Activated CD8-positive, alpha-beta memory T cell treated with anti-CD3 and anti-CD28 coated beads, Interleukin-2, amount 50 U/mL, for 48 hours (primary cell): ENCODE measurements around the gene SUCLA2.
"Not testable (repeated sequence)": the region's sequence is repeated elsewhere in the genome, so short reads cannot be mapped to it uniquely, and the experiment has no call there.

Source experiments
- DNase-seq: peaks from one replicate; pipeline ENCODE4 v3.0.0-alpha.2; 2020

The SUCLA2 gene

GRCh38 chr13:48001114-48001881 is at the start of gene SUCLA2:
SUCLA2 (minus strand) TSS chr13:48001273; CDS start chr13:48001269, 4 bp downstream.
- peak; percentile 96 for DNase-seq

- DNase-seq, result no peak
Measured at GRCh38 chr13:48050550-48050949, 49.5 kb upstream of the SUCLA2 start.

- DNase-seq, result no peak
Measured at GRCh38 chr13:48043789-48044503, 42.9 kb upstream of the SUCLA2 start.

GRCh38 chr13:48042894-48043293 is 41.8 kb upstream of the SUCLA2 start:
- no peak for DNase-seq

- DNase-seq, result no peak
Measured at GRCh38 chr13:48040896-48041295, 39.8 kb upstream of the SUCLA2 start.

- DNase-seq, result no peak
Measured at GRCh38 chr13:48040049-48040448, 39.0 kb upstream of the SUCLA2 start.

- no peak for DNase-seq
Measured at GRCh38 chr13:48038761-48039160, 37.7 kb upstream of the SUCLA2 start.

GRCh38 chr13:48037346-48038173 is 36.5 kb upstream of the SUCLA2 start, which contains the start of gene NUDT15:
NUDT15 (plus strand) TSS chr13:48037726; CDS start chr13:48037747, 21 bp downstream.
- peak; percentile 98 for DNase-seq

- DNase-seq, result no peak
Measured at GRCh38 chr13:48029859-48030258, 28.8 kb upstream of the SUCLA2 start.

- DNase-seq, result no peak
Measured at GRCh38 chr13:48028066-48028465, 27.0 kb upstream of the SUCLA2 start.

- DNase-seq, result no peak
Measured at GRCh38 chr13:48019796-48020195, 18.7 kb upstream of the SUCLA2 start.

- no peak for DNase-seq
Measured at GRCh38 chr13:48018637-48019036, 17.6 kb upstream of the SUCLA2 start.

- DNase-seq, result no peak
Measured at GRCh38 chr13:48014359-48014758, 13.3 kb upstream of the SUCLA2 start.

GRCh38 chr13:48012668-48013067 is 11.6 kb upstream of the SUCLA2 start:
- DNase-seq, result no peak

GRCh38 chr13:48010698-48011097 is 9.6 kb upstream of the SUCLA2 start:
- no peak for DNase-seq

GRCh38 chr13:48009284-48009683 is 8.2 kb upstream of the SUCLA2 start:
- DNase-seq, result no peak

GRCh38 chr13:48006396-48006795 is 5.3 kb upstream of the SUCLA2 start:
- DNase-seq, result no peak

- no peak for DNase-seq
Measured at GRCh38 chr13:48004201-48004600, 3.1 kb upstream of the SUCLA2 start.

- not testable (repeated sequence) for DNase-seq
Measured at GRCh38 chr13:48001999-48002398, 926 bp upstream of the SUCLA2 start.

GRCh38 chr13:48000559-48001113 is 437 bp downstream of the SUCLA2 start:
- DNase-seq, result no peak

GRCh38 chr13:47999973-48000372 is 1.1 kb downstream of the SUCLA2 start:
- DNase-seq, result no peak

- no peak for DNase-seq
Measured at GRCh38 chr13:47997384-47997783, 3.7 kb downstream of the SUCLA2 start.

GRCh38 chr13:47991859-47992258 is 9.2 kb downstream of the SUCLA2 start:
- no peak for DNase-seq
